Mucosa of rectum (tissue), 2 donors: ENCODE measurements around the gene INO80B.
A peak's percentile ranks its signal among the peaks of the same experiment; 100 is the strongest.
"Not testable (repeated sequence)": the region's sequence is repeated elsewhere in the genome, so short reads cannot be mapped to it uniquely, and the experiment has no call there.

Experiments used
- H3K27ac ChIP-seq, 2 donors: one replicate each; pipeline ENCODE4 v1.7.0; 2013; ENCODE audit warnings: inconsistent platforms in 2 of 2, low read depth in 2 of 2, low read length in 2 of 2
- H3K27me3 ChIP-seq, 2 donors: one replicate each; pipeline ENCODE4 v1.7.0; 2013; ENCODE audit warnings: low read length in 2 of 2; ENCODE audit not compliant: control insufficient read depth in 2 of 2, insufficient read depth in 2 of 2
- H3K36me3 ChIP-seq, 2 donors: one replicate each; pipeline ENCODE4 v1.7.0; 2013; ENCODE audit warnings: low read length in 2 of 2; ENCODE audit not compliant: control insufficient read depth in 2 of 2, insufficient read depth in 2 of 2
- H3K4me1 ChIP-seq, 2 donors: one replicate each; pipeline ENCODE4 v1.7.0; 2013; ENCODE audit warnings: low read length in 2 of 2, mild to moderate bottlenecking in 1 of 2; ENCODE audit not compliant: control insufficient read depth in 2 of 2, insufficient read depth in 2 of 2
- H3K4me3 ChIP-seq, 2 donors: one replicate each; pipeline ENCODE4 v1.7.0; 2013; ENCODE audit warnings: low read length in 2 of 2
- H3K9ac ChIP-seq, 2 donors: one replicate each; pipeline ENCODE4 v1.7.0; 2013; ENCODE audit warnings: low read length in 2 of 2, low read depth in 1 of 2, mild to moderate bottlenecking in 1 of 2
- H3K9me3 ChIP-seq, 2 donors: one replicate each; pipeline ENCODE4 v1.7.0; 2013; ENCODE audit warnings: low read length in 2 of 2; ENCODE audit not compliant: control insufficient read depth in 2 of 2
- donor health status: healthy.
- donor health status: Normal muscosa, but diverticular disease.

INO80B gene

GRCh38 chr2:74462054-74462785 is 7.3 kb downstream of the INO80B start:
- peaks cover 15 to 21% of the 10 kb centered on the region in 2 donors for H3K4me1 ChIP-seq
- H3K9me3 ChIP-seq, result no peaks in the 10 kb centered on the region

GRCh38 chr2:74462786-74463105 is 7.9 kb downstream of the INO80B start:
- H3K9me3 ChIP-seq, result no peaks in the 10 kb centered on the region
- H3K27me3 ChIP-seq, result no peaks in the 10 kb centered on the region
- H3K36me3 ChIP-seq, result peaks cover 8 to 16% of the 10 kb centered on the region in 2 donors
- H3K9ac ChIP-seq, result no peak overlapping the region
- H3K27ac ChIP-seq, result no peak overlapping the region
- H3K4me3 ChIP-seq, result no peak overlapping the region
- H3K4me1 ChIP-seq, result peaks cover 15 to 20% of the 10 kb centered on the region in 2 donors

More at GRCh38 chr2:74462054-74462785, 7.3 kb downstream of the INO80B start:
- no peaks in the 10 kb centered on the region for H3K27me3 ChIP-seq
- peaks cover 8 to 16% of the 10 kb centered on the region in 2 donors for H3K36me3 ChIP-seq
- H3K4me3 ChIP-seq, result no peak overlapping the region
- H3K27ac ChIP-seq, result no peak overlapping the region
- H3K9ac ChIP-seq, result no peak overlapping the region

GRCh38 chr2:74464406-74464805 is 9.5 kb downstream of the INO80B start:
- peak overlapping the region in 1 of 2 donors; percentile 77 for H3K27ac ChIP-seq
- peaks cover 11 to 15% of the 10 kb centered on the region in 2 donors for H3K4me1 ChIP-seq
- peaks cover 8 to 16% of the 10 kb centered on the region in 2 donors for H3K36me3 ChIP-seq
- no peaks in the 10 kb centered on the region for H3K27me3 ChIP-seq
- H3K4me3 ChIP-seq, result peak overlapping the region; percentile 87 to 98
- no peaks in the 10 kb centered on the region for H3K9me3 ChIP-seq
- peak overlapping the region; percentile 84 to 91 for H3K9ac ChIP-seq

GRCh38 chr2:74470742-74471141 is 15.9 kb downstream of the INO80B start:
- Histone ChIP-seq H3K36me3 (peaks cover 13 to 15% of the 10 kb centered on the region in 2 donors), H3K4me1 (peaks cover 19 to 23% of the 10 kb centered on the region in 2 donors)
- H3K9ac ChIP-seq, H3K9me3 ChIP-seq, H3K27ac ChIP-seq, H3K4me3 ChIP-seq, H3K27me3 ChIP-seq: not testable (repeated sequence)

- peak overlapping the region; percentile 90 to 91 for H3K9ac ChIP-seq
- H3K36me3 ChIP-seq, result peaks cover 13 to 16% of the 10 kb centered on the region in 2 donors
- peak overlapping the region; percentile 95 to 98 for H3K4me3 ChIP-seq
- peak overlapping the region; percentile 92 to 94 for H3K27ac ChIP-seq
- H3K4me1 ChIP-seq, result peaks cover 16 to 20% of the 10 kb centered on the region in 2 donors
- no peaks in the 10 kb centered on the region for H3K9me3 ChIP-seq
- no peaks in the 10 kb centered on the region for H3K27me3 ChIP-seq
Measured at GRCh38 chr2:74471332-74472065, 16.6 kb downstream of the INO80B start.

- peak within 1 kb of the TSS; percentile 90 to 91 for H3K9ac ChIP-seq
- no peaks in the 10 kb centered on the region for H3K27me3 ChIP-seq
- H3K4me3 ChIP-seq, result peak within 1 kb of the TSS; percentile 95 to 98
- peaks cover 16 to 20% of the 10 kb centered on the region in 2 donors for H3K4me1 ChIP-seq
- H3K36me3 ChIP-seq, result peaks cover 13 to 20% of the 10 kb centered on the region in 2 donors
- peak within 1 kb of the TSS; percentile 92 to 94 for H3K27ac ChIP-seq
- no peaks in the 10 kb centered on the region for H3K9me3 ChIP-seq
Measured at GRCh38 chr2:74472086-74472944, 17.4 kb downstream of the INO80B start, which contains the start of gene MRPL53. MRPL53 (minus strand) TSS chr2:74472680; CDS start chr2:74472660, 20 bp downstream.

GRCh38 chr2:74472945-74473258 is 18.0 kb downstream of the INO80B start:
- H3K9ac ChIP-seq, result peak overlapping the region; percentile 90 to 91
- H3K4me1 ChIP-seq, result peaks cover 16 to 20% of the 10 kb centered on the region in 2 donors
- H3K9me3 ChIP-seq, result no peaks in the 10 kb centered on the region
- peak overlapping the region; percentile 95 to 98 for H3K4me3 ChIP-seq
- H3K27ac ChIP-seq, result peak overlapping the region; percentile 92 to 94
- no peaks in the 10 kb centered on the region for H3K27me3 ChIP-seq
- H3K36me3 ChIP-seq, result peaks cover 13 to 23% of the 10 kb centered on the region in 2 donors

GRCh38 chr2:74474481-74474880 is 19.6 kb downstream of the INO80B start:
- Histone ChIP-seq H3K36me3 (peaks cover 13 to 23% of the 10 kb centered on the region in 2 donors), H3K9ac (no peak overlapping the region)

GRCh38 chr2:74474899-74475298 is 20.0 kb downstream of the INO80B start:
- Histone ChIP-seq H3K36me3 (peaks cover 13 to 23% of the 10 kb centered on the region in 2 donors), H3K27me3 (no peaks in the 10 kb centered on the region), H3K27ac (no peak overlapping the region), H3K9me3 (no peaks in the 10 kb centered on the region), H3K4me1 (peaks cover 16 to 20% of the 10 kb centered on the region in 2 donors), H3K4me3 (no peak overlapping the region), H3K9ac (no peak overlapping the region)

More at GRCh38 chr2:74474481-74474880, 19.6 kb downstream of the INO80B start:
- H3K4me3 ChIP-seq, result no peak overlapping the region
- no peaks in the 10 kb centered on the region for H3K27me3 ChIP-seq
- no peak overlapping the region for H3K27ac ChIP-seq
- H3K4me1 ChIP-seq, result peaks cover 16 to 20% of the 10 kb centered on the region in 2 donors
- H3K9me3 ChIP-seq, result no peaks in the 10 kb centered on the region
